Measurements from ENCODE around the gene MYO1E.

DNA sequence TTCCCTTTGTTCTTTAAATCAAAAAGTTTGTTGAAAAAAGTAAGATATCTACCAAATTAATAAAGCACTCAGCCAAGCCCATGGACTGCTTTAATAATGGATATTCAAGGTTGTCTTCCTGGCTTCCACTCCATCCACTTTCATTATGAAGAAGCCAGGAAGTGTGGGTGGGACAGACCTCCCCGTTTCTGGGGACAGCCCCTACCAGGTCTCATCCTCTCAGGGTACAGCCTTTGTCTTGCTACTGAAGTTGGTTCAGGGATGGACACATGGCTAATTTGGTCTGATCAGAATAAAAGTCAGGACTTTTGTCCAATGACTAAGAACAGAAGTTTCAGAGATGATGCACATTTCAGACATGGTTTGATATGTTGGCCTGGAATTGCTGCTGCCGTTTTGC is 235.1 kb downstream of the MYO1E start:
- TF ChIP-seq, protein P1, sequence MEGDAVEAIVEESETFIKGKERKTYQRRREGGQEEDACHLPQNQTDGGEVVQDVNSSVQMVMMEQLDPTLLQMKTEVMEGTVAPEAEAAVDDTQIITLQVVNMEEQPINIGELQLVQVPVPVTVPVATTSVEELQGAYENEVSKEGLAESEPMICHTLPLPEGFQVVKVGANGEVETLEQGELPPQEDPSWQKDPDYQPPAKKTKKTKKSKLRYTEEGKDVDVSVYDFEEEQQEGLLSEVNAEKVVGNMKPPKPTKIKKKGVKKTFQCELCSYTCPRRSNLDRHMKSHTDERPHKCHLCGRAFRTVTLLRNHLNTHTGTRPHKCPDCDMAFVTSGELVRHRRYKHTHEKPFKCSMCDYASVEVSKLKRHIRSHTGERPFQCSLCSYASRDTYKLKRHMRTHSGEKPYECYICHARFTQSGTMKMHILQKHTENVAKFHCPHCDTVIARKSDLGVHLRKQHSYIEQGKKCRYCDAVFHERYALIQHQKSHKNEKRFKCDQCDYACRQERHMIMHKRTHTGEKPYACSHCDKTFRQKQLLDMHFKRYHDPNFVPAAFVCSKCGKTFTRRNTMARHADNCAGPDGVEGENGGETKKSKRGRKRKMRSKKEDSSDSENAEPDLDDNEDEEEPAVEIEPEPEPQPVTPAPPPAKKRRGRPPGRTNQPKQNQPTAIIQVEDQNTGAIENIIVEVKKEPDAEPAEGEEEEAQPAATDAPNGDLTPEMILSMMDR (IDR thresholded peaks at IDR 0.05; ENCODE audit: low read depth, low read length, missing input control), result no peak
- TF ChIP-seq TAF1 (conservative IDR thresholded peaks at IDR 0.05) (no peak), YY1 (IDR thresholded peaks at IDR 0.05) (no peak), GABPA (IDR thresholded peaks at IDR 0.05 in 1 of 2, conservative IDR thresholded peaks at IDR 0.05 in 1 of 2) (no peak)
- TF ChIP-seq, protein P2, sequence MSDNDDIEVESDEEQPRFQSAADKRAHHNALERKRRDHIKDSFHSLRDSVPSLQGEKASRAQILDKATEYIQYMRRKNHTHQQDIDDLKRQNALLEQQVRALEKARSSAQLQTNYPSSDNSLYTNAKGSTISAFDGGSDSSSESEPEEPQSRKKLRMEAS (IDR thresholded peaks at IDR 0.05), result no peak

Measured in liver (tissue), 3 donors.